ENCODE data around the gene FBXL20.

Gene FBXL20

GRCh38 chr17:39229274-39229913, 172.0 kb downstream of the FBXL20 start:
- DNase-seq (ENCODE audit: low read depth in 2 of 3, low spot score in 2 of 3), result no peak

DNA sequence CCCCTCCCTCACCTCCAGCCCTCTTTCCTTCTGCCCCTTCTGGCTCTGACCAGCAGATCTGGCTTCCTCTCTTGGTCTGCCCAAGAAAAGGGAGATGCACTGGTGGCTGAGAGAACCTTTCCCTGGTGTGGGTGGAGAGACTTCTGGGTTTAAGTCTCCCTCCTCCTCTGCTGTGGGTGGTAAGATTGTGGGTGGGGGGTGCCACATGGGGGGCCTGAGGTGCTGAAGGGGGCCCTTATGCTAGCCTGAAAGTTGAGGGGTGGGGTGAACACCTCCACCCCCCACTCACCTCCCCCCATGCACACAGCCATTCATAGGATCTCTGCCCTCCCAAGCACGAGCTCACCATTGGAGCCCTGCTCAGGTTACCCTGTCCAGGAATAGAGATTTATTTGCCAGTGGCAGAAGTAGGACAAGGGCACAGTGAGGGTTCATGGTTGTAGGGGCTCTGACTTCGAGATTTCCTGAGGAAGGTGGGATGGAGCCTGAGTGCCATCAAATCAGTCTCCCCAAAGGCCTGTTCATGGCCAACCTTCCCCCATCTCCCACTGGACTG, 174.0 kb downstream of the FBXL20 start:
- DNase-seq (ENCODE audit: low read depth in 2 of 3, low spot score in 2 of 3), result no peak

GRCh38 chr17:39225959-39226683, 175.3 kb downstream of the FBXL20 start:
- DNase-seq (ENCODE audit: low read depth in 2 of 3, low spot score in 2 of 3), result peak in 1 of 3 experiments; percentile 31

GRCh38 chr17:39225308-39225958, 176.0 kb downstream of the FBXL20 start, which contains the start of gene STAC2:
Gene STAC2 (minus strand): TSS chr17:39225945. CDS start chr17:39225502, 443 bp downstream.
- no peak for DNase-seq (ENCODE audit: low read depth in 2 of 3, low spot score in 2 of 3)

GRCh38 chr17:39224778-39225307, 176.6 kb downstream of the FBXL20 start:
- DNase-seq (ENCODE audit: low read depth in 2 of 3, low spot score in 2 of 3), result no peak

DNA sequence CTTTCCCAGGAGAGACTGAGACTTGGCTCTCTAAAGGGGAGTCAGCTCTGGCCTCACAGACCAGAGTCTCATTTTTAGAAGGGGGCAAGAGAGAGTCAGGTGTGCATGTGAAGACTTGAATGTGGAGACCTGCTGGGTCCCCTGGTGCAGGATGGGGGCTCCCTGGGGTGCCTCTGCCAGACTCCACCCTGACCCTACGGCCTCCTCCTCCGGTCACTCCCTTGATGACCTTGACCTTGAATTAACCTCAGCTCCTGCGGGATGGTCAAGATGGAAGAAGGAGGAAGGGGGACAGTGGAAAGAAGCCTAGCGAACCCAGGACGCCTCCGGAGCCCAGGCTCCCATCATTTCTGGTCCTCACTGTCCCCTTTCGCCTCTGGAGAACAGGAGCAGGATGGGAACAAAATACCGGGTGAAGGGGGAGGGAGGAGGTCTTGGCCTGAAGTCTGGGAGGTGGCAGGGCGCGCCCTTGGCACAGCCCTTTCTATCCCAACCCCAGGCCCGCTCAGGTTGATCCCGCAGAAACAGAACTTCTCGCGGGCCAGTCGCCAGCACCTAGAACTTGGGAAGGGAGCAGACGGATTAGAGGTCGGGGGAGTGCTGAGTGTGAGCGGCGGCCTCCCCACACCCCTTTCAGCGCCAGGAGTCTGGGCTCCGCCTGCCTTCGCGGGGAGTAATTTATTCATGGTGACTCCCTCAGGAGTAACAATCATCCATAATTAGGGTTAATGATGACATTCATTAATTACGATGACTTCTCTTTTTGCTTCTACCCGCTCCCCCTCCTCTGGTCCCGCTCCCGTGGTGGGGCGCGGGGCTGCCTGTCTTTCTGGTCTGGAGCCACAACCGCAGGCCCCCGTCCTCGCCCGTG, 177.3 kb downstream of the FBXL20 start:
- no peak for DNase-seq (ENCODE audit: low read depth in 2 of 3, low spot score in 2 of 3)

GRCh38 chr17:39222866-39223834, 178.3 kb downstream of the FBXL20 start:
- DNase-seq (ENCODE audit: low read depth in 2 of 3, low spot score in 2 of 3), result no peak

- no peak for DNase-seq (ENCODE audit: low read depth in 2 of 3, low spot score in 2 of 3)
These were observed 179.3 kb downstream of the FBXL20 start for GRCh38 chr17:39222151-39222550.

GRCh38 chr17:39221572-39221971, 179.9 kb downstream of the FBXL20 start:
- no peak for DNase-seq (ENCODE audit: low read depth in 2 of 3, low spot score in 2 of 3)

- DNase-seq (ENCODE audit: low read depth in 2 of 3, low spot score in 2 of 3), result no peak
These were observed 181.7 kb downstream of the FBXL20 start for GRCh38 chr17:39219647-39220154.

DNA sequence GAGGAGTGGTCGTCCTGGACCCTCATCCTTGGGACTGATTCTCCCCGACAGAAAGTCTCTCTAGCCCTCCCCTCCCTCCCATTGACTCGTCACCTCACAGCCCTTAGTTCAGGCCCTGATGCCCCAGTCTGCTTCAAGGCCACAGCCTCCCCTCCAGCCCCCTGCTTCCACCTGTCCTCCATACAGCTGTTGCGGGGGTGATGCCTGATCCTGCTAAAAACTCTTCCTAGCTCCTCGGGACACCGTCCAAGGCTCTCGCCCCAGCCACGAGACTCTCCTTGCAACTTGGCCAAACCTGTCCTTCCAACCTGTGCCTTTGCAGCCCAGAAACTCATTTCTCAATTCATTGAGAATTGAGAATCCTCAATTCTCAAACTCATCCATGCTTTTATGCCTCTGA, 182.5 kb downstream of the FBXL20 start:
- DNase-seq (ENCODE audit: low read depth in 2 of 3, low spot score in 2 of 3), result no peak

DNA sequence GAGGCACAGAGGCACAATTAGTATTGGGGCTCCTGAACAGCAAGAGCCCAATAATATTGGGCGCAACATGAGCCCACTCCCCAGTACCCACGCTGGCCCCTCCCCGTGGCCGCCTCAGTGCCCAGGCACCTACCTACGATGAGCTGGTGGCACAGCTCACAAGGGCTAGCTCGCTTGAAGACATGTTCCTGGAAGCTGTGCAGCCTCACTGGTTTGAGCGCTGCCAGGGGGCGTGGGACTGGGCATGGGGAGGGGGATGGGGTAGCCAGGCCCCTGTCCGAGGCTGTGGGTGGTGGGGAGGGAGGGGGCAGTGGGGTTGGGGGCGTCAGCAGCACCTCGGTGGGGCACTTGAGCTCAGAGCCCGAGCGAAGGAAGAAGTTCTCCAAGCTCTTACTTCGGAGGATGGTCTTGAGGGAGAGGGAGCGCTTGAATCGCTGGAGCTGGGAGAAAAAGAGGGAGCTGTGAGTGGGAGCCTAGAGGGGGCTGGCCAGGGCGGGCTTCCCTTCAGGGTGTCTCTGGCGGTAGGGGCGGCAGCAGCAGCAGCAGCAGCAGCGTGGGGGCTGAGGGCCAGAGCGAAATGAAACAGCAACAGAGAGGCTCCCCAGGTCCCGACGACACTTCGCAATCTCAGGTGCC, 183.6 kb downstream of the FBXL20 start:
- no peak for DNase-seq (ENCODE audit: low read depth in 2 of 3, low spot score in 2 of 3)

GRCh38 chr17:39213852-39214251, 187.6 kb downstream of the FBXL20 start:
- no peak for DNase-seq (ENCODE audit: low read depth in 2 of 3, low spot score in 2 of 3)

DNA sequence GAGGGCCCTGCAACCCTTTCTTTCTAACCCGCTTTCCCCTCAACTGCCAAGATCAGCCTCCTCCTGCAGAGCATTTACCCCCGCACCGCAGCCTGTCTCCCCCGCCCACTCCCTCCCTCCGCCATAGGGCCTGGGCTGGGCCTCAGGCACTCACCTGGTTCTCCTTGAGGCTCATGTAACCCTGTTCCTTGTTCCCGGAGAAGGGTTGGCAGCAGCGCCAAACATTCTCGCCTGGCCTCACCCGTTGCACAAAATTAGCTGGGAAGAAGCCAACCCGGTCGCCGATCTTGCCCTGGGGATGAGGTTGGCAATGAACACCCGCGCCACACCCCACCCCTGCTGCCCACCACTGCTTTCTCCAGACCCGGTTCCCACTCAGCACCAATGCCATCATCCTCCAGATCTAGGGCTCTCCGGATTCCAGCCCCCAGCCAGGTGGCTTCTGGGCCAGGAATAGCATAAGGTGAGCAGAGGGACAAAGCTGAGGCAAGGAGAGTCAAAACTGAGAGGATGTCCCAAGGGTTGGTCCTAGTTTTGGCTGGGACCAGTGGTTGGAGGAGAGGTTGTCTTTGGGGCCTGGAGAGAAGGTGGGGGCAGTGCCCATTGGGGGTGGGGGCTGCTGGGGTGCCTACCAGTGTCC, 188.5 kb downstream of the FBXL20 start:
- DNase-seq (ENCODE audit: low read depth in 2 of 3, low spot score in 2 of 3), result no peak

DNA sequence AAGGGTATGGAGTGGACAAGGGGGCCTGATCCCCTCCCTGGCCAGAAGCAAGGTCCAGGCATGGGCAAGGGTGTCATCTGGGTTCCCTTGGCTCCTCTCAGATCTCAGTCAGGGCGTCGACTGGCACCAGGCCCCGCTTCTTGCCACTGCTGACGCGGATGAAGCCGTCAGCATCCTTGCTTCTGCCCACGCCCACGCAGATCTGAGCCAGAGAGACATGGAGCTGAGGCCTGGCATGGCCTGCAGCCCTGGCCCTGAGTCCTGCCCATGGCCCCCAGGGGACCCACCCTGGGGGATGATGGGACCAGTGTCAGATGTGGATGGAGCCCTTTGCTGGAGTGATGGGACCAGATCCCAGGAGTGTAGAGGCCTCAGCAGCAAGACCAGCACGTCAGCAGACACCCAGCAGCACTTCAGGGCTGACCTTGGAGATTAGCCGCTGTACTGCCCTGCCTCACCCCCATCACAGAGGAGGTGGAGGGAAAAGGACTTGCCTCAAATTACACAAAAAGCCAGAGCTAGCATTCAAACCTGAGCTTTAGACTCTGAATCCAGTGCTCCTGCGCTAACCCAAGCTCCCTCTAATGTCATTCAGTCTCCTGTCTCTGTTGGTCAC, 189.1 kb downstream of the FBXL20 start:
- DNase-seq (ENCODE audit: low read depth in 2 of 3, low spot score in 2 of 3), result no peak

DNA sequence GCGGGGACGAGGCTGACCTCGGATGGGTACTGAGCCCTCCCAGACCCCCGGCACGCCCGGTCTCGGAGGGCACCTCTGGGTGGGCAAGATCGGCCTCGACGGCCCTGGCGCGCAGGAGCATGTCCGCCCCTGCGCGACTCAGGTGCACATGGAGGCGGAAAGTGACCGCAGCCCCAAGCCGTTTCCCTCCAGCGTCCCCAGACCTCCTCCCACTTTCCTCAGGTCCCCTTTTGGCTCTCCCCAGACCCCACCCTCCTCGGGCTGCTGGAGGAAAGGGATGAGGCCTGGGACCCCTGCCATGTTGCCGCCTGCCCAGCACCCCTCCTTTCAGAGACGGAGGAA, 191.4 kb downstream of the FBXL20 start:
- no peak for DNase-seq (ENCODE audit: low read depth in 2 of 3, low spot score in 2 of 3)

DNA sequence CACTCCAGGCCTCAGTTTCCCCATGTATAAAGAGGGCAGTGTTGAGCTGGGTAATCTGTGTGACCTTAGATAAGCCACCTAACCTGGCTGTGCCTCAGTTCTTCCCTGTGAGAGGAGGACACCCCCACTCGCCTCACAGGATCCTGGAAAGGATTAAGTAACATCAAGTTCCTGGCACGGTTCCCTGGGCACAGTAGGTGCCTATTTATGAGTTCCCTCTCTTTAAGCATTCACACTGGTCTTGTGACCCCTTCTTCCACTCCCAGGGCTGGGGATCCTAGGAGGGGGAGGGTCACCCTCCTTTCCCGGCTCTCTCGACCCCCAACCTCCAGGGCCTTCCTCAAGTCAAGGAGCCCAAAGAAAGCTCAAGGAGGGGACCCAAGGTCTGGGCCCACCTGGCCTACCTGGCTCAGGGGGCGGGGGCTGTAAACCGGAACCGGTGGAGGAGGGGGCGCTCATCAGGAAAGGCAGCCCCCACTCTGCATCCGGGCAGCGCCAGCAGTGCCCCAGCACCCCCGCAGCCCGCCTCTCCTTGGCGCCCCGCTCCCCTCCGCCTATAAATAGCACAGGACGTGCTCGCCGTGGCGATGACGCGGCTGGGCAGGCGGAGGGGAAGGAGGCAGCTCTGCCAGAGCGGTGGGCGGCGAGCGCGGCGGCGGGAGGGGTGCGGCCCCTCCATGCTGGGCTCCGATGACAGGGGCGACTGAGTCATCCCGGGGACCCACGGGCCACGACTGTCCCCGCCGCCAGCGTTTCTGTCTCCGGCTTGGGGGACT, 191.9 kb downstream of the FBXL20 start:
- DNase-seq (ENCODE audit: low read depth in 2 of 3, low spot score in 2 of 3), result peak in 2 of 3 experiments; percentile 38 to 51
